Natural killer cell (primary cell): ENCODE measurements around the gene DISP1. TPM values are rescaled to one million over a fixed set of nuclear protein-coding genes. Genes with fewer than 3 reads are reported as not detected.

Experiments used
- ATAC-seq, 3 donors: fragments of 150-1000 bp in 2 of 3; fragments of 200-7000 bp in 1 of 3; cut with Tn5 transposase; 1 replicate in 1 of 3; 2 replicates in 2 of 3; pipeline ENCODE4 v1.10.0; 2021; ENCODE audit warnings: mild to moderate bottlenecking in 2 of 3, moderate library complexity in 2 of 3
- DNase-seq, 2 donors: peaks; one replicate each; pipeline versions ENCODE4 v3.0.0 to v3.0.0-alpha.2; 2013 to 2021; ENCODE audit warnings: mixed read lengths in 1 of 2
- H3K27ac ChIP-seq: one replicate; pipeline ENCODE4 v1.5.1; 2013; ENCODE audit warnings: mild to moderate bottlenecking, low read length
- H3K27me3 ChIP-seq: one replicate; pipeline ENCODE4 v1.6.1; 2013; ENCODE audit warnings: low read length; ENCODE audit not compliant: control insufficient read depth, insufficient read depth
- H3K36me3 ChIP-seq: one replicate; pipeline ENCODE4 v1.6.1; 2013; ENCODE audit warnings: low read length; ENCODE audit not compliant: control insufficient read depth, insufficient read depth
- H3K4me1 ChIP-seq: one replicate; pipeline ENCODE4 v1.6.1; 2013; ENCODE audit warnings: low read length; ENCODE audit not compliant: control insufficient read depth, insufficient read depth
- H3K4me3 ChIP-seq: one replicate; pipeline ENCODE4 v1.5.1; 2013; ENCODE audit warnings: low read length
- H3K9me3 ChIP-seq: one replicate; pipeline ENCODE4 v1.6.1; 2013; ENCODE audit warnings: low read length; ENCODE audit not compliant: control insufficient read depth, insufficient read depth
- H3K27ac Mint-ChIP-seq, 2 donors: one replicate each; pipeline ENCODE4 v1.8.0; 2022; ENCODE audit warnings: mild to moderate bottlenecking in 2 of 2, mixed read lengths in 2 of 2, moderate library complexity in 1 of 2
- H3K27me3 Mint-ChIP-seq, 2 donors: one replicate each; pipeline ENCODE4 v1.8.0; 2022; ENCODE audit warnings: low read depth in 2 of 2, mixed read lengths in 2 of 2
- H3K36me3 Mint-ChIP-seq: one replicate; pipeline ENCODE4 v1.8.0; 2022; ENCODE audit warnings: mixed read lengths
- H3K4me1 Mint-ChIP-seq, 2 donors: one replicate each; pipeline ENCODE4 v1.8.0; 2022; ENCODE audit warnings: mixed read lengths in 2 of 2
- H3K4me3 Mint-ChIP-seq: one replicate; pipeline ENCODE4 v1.8.0; 2022; ENCODE audit warnings: mild to moderate bottlenecking, moderate library complexity, mixed read lengths
- H3K9me3 Mint-ChIP-seq, 2 donors: one replicate each; pipeline ENCODE4 v1.8.0; 2022; ENCODE audit warnings: mixed read lengths in 2 of 2
- WGBS: methylation state at CpG from one replicate; pipeline ENCODE4 v1.1.7; 2013; ENCODE audit warnings: missing lambda C conversion rate; ENCODE audit not compliant: insufficient coverage; 5-methylcytosine and 5-hydroxymethylcytosine counted together
- intact Hi-C: fragments of 100-400 bp; cut with micrococcal nuclease; formaldehyde crosslinking; loops from one replicate; pipeline ENCODE4 v1.14.2; 2022
- total RNA-seq, 4 donors: library from RNA; stranded (reverse); fragments of 120-200 nt in 1 of 4; gene quantifications; one replicate each; pipeline versions ENCODE4 v1.2.3 to v1.2.4, GENCODE V29; 2013 to 2022
- TF ChIP-seq, protein P1 (sequence below): fragments of 200-600 bp; IDR thresholded peaks from one replicate; pipeline ENCODE4 v1.8.0; 2022; ENCODE audit warnings: antibody characterized with exemption

DISP1 gene, protein sequence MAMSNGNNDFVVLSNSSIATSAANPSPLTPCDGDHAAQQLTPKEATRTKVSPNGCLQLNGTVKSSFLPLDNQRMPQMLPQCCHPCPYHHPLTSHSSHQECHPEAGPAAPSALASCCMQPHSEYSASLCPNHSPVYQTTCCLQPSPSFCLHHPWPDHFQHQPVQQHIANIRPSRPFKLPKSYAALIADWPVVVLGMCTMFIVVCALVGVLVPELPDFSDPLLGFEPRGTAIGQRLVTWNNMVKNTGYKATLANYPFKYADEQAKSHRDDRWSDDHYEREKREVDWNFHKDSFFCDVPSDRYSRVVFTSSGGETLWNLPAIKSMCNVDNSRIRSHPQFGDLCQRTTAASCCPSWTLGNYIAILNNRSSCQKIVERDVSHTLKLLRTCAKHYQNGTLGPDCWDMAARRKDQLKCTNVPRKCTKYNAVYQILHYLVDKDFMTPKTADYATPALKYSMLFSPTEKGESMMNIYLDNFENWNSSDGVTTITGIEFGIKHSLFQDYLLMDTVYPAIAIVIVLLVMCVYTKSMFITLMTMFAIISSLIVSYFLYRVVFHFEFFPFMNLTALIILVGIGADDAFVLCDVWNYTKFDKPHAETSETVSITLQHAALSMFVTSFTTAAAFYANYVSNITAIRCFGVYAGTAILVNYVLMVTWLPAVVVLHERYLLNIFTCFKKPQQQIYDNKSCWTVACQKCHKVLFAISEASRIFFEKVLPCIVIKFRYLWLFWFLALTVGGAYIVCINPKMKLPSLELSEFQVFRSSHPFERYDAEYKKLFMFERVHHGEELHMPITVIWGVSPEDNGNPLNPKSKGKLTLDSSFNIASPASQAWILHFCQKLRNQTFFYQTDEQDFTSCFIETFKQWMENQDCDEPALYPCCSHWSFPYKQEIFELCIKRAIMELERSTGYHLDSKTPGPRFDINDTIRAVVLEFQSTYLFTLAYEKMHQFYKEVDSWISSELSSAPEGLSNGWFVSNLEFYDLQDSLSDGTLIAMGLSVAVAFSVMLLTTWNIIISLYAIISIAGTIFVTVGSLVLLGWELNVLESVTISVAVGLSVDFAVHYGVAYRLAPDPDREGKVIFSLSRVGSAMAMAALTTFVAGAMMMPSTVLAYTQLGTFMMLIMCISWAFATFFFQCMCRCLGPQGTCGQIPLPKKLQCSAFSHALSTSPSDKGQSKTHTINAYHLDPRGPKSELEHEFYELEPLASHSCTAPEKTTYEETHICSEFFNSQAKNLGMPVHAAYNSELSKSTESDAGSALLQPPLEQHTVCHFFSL (N-terminal part only)
- 1 to 10 TPM; 3.7 to 6.0 (median 4.8) TPM for total RNA-seq
- total RNA-seq (2013) = 6.8 TPM

DNA sequence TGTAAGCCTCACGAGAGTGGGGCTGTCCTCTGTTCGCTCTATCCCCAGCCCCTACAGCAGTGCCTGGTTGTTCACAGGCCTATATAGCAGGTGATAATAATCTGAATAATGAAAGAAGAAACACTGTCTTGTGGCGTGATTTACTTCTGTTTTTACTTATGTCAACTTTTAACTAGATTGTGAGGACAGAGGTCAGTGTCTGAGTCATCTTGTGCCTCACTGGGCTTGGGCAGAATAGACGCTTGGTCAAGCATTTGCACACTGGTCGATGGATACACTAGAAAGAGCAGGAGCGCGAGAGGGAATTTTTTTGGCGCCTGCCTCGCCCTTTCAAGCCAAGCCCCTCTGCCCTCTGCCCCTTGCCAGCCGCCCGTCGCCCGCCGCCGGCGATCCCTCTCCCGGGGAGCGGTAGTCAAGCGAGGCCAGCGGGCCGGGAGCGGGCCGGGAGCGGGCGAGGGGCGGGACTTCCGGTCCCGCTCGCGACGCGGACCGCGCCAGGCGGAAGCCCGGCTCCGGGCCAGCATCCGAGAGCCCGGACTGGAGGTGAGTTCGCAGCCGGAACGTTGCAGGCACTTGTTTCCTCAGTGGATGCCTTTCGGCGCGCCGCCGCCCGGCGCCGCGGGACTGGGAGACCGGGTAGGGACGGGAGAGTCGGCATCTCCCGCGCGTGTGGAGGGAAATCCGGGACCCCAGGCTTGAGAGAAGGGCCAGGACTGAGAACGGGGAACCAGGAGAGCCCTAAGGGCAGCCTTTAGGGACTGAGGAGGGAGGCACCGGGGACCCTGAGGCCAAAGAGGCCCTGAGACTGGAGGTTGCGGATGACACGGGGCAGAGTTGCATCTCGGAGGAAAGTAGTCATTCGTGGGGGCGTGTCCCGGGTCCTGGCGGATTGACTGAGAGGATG is at the start of gene DISP1:
DISP1 (plus strand) TSS at position 504 of the 904 bp plus-strand sequence. CDS start 127,785 bp downstream, outside the sequence.
- Histone ChIP-seq H3K27ac (peak within 1 kb of the TSS; percentile 72), H3K4me3 (peak within 1 kb of the TSS; percentile 94), H3K36me3 (no peaks in the 10 kb centered on the region), H3K4me1 (peaks cover 11% of the 10 kb centered on the region), H3K27me3 (no peaks in the 10 kb centered on the region), H3K9me3 (no peaks in the 10 kb centered on the region)
- intact Hi-C loops = no loop called here
- Mint-ChIP-seq H3K36me3 (no peaks in the 10 kb centered on the region), H3K4me1 (peaks cover 25 to 28% of the 10 kb centered on the region in 2 donors), H3K27ac (peak within 1 kb of the TSS; percentile 67 to 92), H3K4me3 (peak within 1 kb of the TSS; percentile 94), H3K27me3 (peaks cover 0 to 18% of the 10 kb centered on the region in 2 donors), H3K9me3 (no peaks in the 10 kb centered on the region)
- 1% methylated on average over 66 of the region's 67 CpGs for whole genome bisulfite sequencing
- TF ChIP-seq, protein P1, sequence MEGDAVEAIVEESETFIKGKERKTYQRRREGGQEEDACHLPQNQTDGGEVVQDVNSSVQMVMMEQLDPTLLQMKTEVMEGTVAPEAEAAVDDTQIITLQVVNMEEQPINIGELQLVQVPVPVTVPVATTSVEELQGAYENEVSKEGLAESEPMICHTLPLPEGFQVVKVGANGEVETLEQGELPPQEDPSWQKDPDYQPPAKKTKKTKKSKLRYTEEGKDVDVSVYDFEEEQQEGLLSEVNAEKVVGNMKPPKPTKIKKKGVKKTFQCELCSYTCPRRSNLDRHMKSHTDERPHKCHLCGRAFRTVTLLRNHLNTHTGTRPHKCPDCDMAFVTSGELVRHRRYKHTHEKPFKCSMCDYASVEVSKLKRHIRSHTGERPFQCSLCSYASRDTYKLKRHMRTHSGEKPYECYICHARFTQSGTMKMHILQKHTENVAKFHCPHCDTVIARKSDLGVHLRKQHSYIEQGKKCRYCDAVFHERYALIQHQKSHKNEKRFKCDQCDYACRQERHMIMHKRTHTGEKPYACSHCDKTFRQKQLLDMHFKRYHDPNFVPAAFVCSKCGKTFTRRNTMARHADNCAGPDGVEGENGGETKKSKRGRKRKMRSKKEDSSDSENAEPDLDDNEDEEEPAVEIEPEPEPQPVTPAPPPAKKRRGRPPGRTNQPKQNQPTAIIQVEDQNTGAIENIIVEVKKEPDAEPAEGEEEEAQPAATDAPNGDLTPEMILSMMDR = no peak
- ATAC-seq (peak; percentile 84 to 94 (median 91)), DNase-seq (peak; percentile 55 to 87)

DNA sequence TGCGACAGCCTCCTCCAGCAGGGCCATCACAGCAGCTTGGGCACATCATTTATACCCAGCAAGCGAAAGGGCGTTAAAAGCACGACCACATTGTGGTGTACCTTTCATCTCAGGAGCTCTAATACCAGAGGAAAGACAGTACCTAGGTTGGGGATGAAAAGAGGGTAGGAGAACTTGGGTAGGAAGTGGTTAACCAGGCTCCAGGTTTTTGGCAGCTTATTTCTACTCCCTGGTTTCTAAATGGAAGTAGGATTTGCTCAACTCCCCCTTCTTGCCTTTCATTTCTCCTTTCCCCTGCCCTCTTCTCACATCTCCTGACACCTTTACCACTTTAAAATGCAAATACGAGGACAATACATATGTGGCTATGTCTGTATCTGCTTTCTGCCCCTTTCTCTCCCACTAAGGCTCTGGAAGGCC is 47.7 kb upstream of the DISP1 start:
- ATAC-seq (peak in 1 of 3 donors; percentile 60), DNase-seq (no peak)
- Histone ChIP-seq H3K4me3 (no peak overlapping the region), H3K4me1 (peaks cover 14% of the 10 kb centered on the region), H3K27ac (no peak overlapping the region), H3K27me3 (no peaks in the 10 kb centered on the region), H3K36me3 (no peaks in the 10 kb centered on the region), H3K9me3 (peaks cover 7% of the 10 kb centered on the region)
- TF ChIP-seq, protein P1 = no peak
- Mint-ChIP-seq H3K4me3 (no peak overlapping the region), H3K9me3 (peaks cover 2 to 3% of the 10 kb centered on the region in 2 donors), H3K27me3 (peaks cover 7 to 17% of the 10 kb centered on the region in 2 donors), H3K4me1 (peaks cover 14 to 15% of the 10 kb centered on the region in 2 donors), H3K36me3 (peaks cover 12% of the 10 kb centered on the region), H3K27ac (peak overlapping the region in 1 of 2 donors; percentile 1)
- intact Hi-C loops = no loop called here
- WGBS = 22% methylated on average over 5 of the region's 5 CpGs

DNA sequence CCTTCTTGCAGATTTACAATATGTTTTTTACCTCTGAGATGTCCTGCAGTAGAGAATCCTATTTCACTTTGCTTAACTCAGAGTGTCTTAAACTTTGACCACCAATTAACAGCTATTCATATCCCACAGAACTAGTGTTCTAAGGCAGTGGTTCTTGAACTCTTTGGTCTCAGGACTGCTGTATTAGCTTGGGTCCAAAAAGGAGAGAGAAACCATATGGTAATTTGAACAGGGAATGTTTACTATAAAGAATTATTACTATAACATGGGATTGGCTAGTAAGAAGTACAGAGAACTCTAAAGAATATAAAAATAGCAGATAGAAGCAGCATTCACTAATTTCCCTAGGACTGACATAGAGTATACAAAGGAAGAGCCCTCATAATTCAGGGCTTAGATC is 46.2 kb upstream of the DISP1 start:
- intact Hi-C loops = no loop called here
- Mint-ChIP-seq H3K36me3 (peaks cover 12% of the 10 kb centered on the region), H3K4me3 (no peak overlapping the region), H3K27ac (no peak overlapping the region), H3K4me1 (peaks cover 29% of the 10 kb centered on the region in 2 donors), H3K9me3 (peaks cover 2 to 3% of the 10 kb centered on the region in 2 donors), H3K27me3 (peaks cover 5 to 10% of the 10 kb centered on the region in 2 donors)
- Histone ChIP-seq H3K4me3 (no peak overlapping the region), H3K9me3 (peaks cover 7% of the 10 kb centered on the region), H3K4me1 (peaks cover 27% of the 10 kb centered on the region), H3K27ac (no peak overlapping the region), H3K27me3 (no peaks in the 10 kb centered on the region), H3K36me3 (no peaks in the 10 kb centered on the region)
- ATAC-seq = no peak
- TF ChIP-seq, protein P1 = no peak
- no peak for DNase-seq
